Activated CD4-positive, alpha-beta memory T cell treated with anti-CD3 and anti-CD28 coated beads, Interleukin-2, amount 10 ng/mL, durations not matched to agents 7 days and 5 days (primary cell): ENCODE measurements around the gene ALDH16A1. TPM values are rescaled to one million over a fixed set of nuclear protein-coding genes. Genes with fewer than 3 reads are reported as not detected.
A peak's percentile ranks its signal among the peaks of the same experiment; 100 is the strongest.

ENCODE experiments used
- CTCF ChIA-PET: fragments of 350-600 bp; sonication (Branson Sonifier 250); formaldehyde crosslinking; loops from one replicate; lab custom pipeline; 2021; ENCODE audit warnings: antibody characterized with exemption, inconsistent platforms; lab: Charles Lee
- POLR2A ChIA-PET: fragments of 350-600 bp; sonication (Branson Sonifier 250); formaldehyde crosslinking; loops from one replicate; lab custom pipeline; 2021; ENCODE audit warnings: antibody characterized with exemption; lab: Charles Lee
- DNase-seq: peaks from one replicate; pipeline ENCODE4 v3.0.0-alpha.2; 2020
- H3K27ac Mint-ChIP-seq: one replicate; pipeline ENCODE4 v1.8.0; 2021; ENCODE audit warnings: mild to moderate bottlenecking, mixed read lengths
- H3K27me3 Mint-ChIP-seq: one replicate; pipeline ENCODE4 v1.8.0; 2021; ENCODE audit warnings: mixed read lengths
- H3K36me3 Mint-ChIP-seq: one replicate; pipeline ENCODE4 v1.8.0; 2021; ENCODE audit warnings: low read depth, mixed read lengths
- H3K4me1 Mint-ChIP-seq: one replicate; pipeline ENCODE4 v1.8.0; 2021; ENCODE audit warnings: mixed read lengths
- H3K4me3 Mint-ChIP-seq: one replicate; pipeline ENCODE4 v1.8.0; 2021; ENCODE audit warnings: mild to moderate bottlenecking, mixed read lengths
- H3K9me3 Mint-ChIP-seq: one replicate; pipeline ENCODE4 v1.8.0; 2021; ENCODE audit warnings: mixed read lengths
- total RNA-seq, 2 experiments: library from RNA; stranded (reverse); gene quantifications; one replicate each; pipeline ENCODE4 v1.2.3, GENCODE V29; 2021

The ALDH16A1 gene
- total RNA-seq, 2 experiments from 2014 or later: 34.1 to 36.6 TPM

DNA sequence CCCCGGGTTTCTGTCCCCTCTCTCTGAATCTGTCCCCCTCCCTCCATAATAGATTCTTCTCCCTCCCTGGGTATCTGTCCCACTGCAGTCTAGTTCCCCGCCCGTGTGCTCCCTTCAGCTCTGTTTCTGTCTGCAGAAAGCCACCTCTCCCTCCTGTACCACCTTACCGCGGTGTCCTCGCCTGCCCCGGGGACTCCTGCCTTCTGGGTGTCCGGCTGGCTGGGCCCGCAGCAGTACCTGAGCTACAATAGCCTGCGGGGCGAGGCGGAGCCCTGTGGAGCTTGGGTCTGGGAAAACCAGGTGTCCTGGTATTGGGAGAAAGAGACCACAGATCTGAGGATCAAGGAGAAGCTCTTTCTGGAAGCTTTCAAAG lies 60.7 kb downstream of the ALDH16A1 start:
- DNase-seq: no peak
- Mint-ChIP-seq H3K9me3 (no peaks in the 10 kb centered on the region), H3K4me1 (peaks cover 25% of the 10 kb centered on the region), H3K27me3 (no peaks in the 10 kb centered on the region), H3K27ac (no peak overlapping the region), H3K4me3 (peak overlapping the region; percentile 69), H3K36me3 (no peaks in the 10 kb centered on the region)
- ChIA-PET CTCF (interaction anchor here (2.2 to 3.1 kb wide), 2 partner anchors 33 to 57 kb away, joined by 14 to 17 read pairs; no protein-coding TSS in a partner anchor), POLR2A (interaction anchor here (0.8 to 1.7 kb wide), 3 partner anchors 11 to 55 kb away, joined by 3 to 5 read pairs (median 3); no protein-coding TSS in a partner anchor)

DNA sequence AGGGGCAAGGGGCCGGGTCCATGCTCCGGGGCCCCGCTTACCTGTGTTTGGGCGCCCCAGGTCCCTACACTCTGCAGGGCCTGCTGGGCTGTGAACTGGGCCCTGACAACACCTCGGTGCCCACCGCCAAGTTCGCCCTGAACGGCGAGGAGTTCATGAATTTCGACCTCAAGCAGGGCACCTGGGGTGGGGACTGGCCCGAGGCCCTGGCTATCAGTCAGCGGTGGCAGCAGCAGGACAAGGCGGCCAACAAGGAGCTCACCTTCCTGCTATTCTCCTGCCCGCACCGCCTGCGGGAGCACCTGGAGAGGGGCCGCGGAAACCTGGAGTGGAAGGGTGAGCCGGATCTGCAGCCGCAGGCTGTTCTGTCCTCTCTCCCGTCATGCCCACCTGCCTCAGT lies 61.1 kb downstream of the ALDH16A1 start:
- no peaks in the 10 kb centered on the region for H3K27me3 Mint-ChIP-seq
- ChIA-PET CTCF (interaction anchor here (2.2 to 3.1 kb wide), 2 partner anchors 33 to 56 kb away, joined by 14 to 17 read pairs; no protein-coding TSS in a partner anchor), POLR2A (interaction anchor here (0.8 to 1.7 kb wide), 2 partner anchors 11 to 55 kb away, joined by 3 to 5 read pairs; no protein-coding TSS in a partner anchor)
- no peaks in the 10 kb centered on the region for H3K9me3 Mint-ChIP-seq
- no peaks in the 10 kb centered on the region for H3K36me3 Mint-ChIP-seq
- peaks cover 25% of the 10 kb centered on the region for H3K4me1 Mint-ChIP-seq
- peak overlapping the region; percentile 69 for H3K4me3 Mint-ChIP-seq
- H3K27ac Mint-ChIP-seq: no peak overlapping the region
- no peak for DNase-seq

DNA sequence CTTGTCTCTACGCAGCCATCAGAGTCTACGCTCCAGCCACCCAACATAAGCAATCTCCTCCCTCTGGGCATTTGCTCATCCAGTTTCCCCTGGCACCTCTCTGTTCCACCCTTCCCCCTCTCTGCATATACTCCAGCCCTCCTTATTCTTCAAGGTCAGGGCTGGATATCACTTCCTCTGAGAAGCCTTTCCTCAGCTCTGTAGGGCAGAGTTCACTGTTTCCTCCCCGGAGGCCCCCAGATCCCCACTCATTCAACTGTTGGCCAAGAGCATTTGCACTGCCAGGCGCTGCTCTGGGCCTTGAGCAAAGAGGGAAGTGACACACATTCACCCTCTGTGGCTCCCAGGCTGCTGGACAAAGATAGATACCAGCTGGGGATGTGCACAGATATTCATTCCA lies 62.7 kb downstream of the ALDH16A1 start:
- POLR2A ChIA-PET: interaction anchor here (0.7 to 1.4 kb wide), 2 partner anchors 12 to 37 kb away, joined by 3 read pairs; partner anchors contain the start of gene RCN3
- Mint-ChIP-seq H3K9me3 (no peaks in the 10 kb centered on the region), H3K27me3 (no peaks in the 10 kb centered on the region), H3K4me1 (peaks cover 25% of the 10 kb centered on the region), H3K27ac (no peak overlapping the region), H3K36me3 (no peaks in the 10 kb centered on the region), H3K4me3 (no peak overlapping the region)
- CTCF ChIA-PET: interaction anchor here (0.7 to 1.5 kb wide), 4 partner anchors 10 to 55 kb away, joined by 3 to 11 read pairs (median 6); no protein-coding TSS in a partner anchor
- no peak for DNase-seq

DNA sequence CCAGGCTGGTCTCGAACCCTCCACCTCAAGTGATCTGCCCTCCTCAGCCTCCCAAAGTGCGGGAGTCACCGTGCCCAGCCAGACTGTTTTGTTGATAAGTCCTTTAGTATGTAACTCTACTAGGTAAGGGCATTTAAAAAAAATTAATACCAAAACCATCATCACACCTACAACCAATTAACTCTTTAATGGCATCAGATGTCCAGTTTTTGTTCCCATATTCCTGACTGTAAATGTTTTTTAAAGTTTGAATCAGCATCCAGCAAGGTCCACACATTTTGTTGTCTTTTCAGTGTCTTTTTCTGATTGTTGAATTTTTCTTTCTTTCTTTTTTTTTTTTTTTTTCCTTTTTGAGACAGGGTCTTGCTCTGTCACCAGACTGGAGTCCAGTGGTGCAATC lies 65.0 kb downstream of the ALDH16A1 start:
- CTCF ChIA-PET: no interaction called here
- Mint-ChIP-seq H3K36me3 (no peaks in the 10 kb centered on the region), H3K27ac (no peak overlapping the region), H3K4me1 (peaks cover 9% of the 10 kb centered on the region), H3K27me3 (no peaks in the 10 kb centered on the region), H3K4me3 (no peak overlapping the region), H3K9me3 (no peaks in the 10 kb centered on the region)
- POLR2A ChIA-PET: interaction anchor here (1.0 kb wide), 1 partner anchor 10 kb away, joined by 4 read pairs; the partner anchor contains the start of gene RCN3
- no peak for DNase-seq

Other genes starting within 250 kb of the ALDH16A1 start
- 1 to 10 TPM; 3.0 to 3.5 TPM for gene SLC6A16, start 128.0 kb upstream of the ALDH16A1 start, total RNA-seq
- gene CD37, start 117.8 kb upstream of the ALDH16A1 start, total RNA-seq: 100 to 1,000 TPM; 278 to 299 TPM
- not detected for gene TEAD2, start 90.8 kb upstream of the ALDH16A1 start, total RNA-seq
- gene DKKL1, start 89.3 kb upstream of the ALDH16A1 start, total RNA-seq: not detected
- gene KASH5, start 65.0 kb upstream of the ALDH16A1 start, total RNA-seq: under 1 TPM; 0.73 to 0.81 TPM
- not detected for gene PTH2, start 29.8 kb upstream of the ALDH16A1 start, total RNA-seq
- not detected for gene GFY, start 27.8 kb upstream of the ALDH16A1 start, total RNA-seq
- under 1 TPM; 0.30 to 0.43 TPM for gene SLC17A7, start 11.7 kb upstream of the ALDH16A1 start, total RNA-seq
- gene PIH1D1, start 1.4 kb upstream of the ALDH16A1 start, total RNA-seq: 100 to 1,000 TPM; 168 to 170 TPM
- 100 to 1,000 TPM; 187 to 197 TPM for gene FLT3LG, start 21.0 kb downstream of the ALDH16A1 start, total RNA-seq
- 1,000 to 10,000 TPM; 2,417 to 2,463 TPM for gene RPL13A, start 34.4 kb downstream of the ALDH16A1 start, total RNA-seq
- gene RPS11, start 43.2 kb downstream of the ALDH16A1 start, total RNA-seq: 1,000 to 10,000 TPM; 2,194 to 2,385 TPM
- gene FCGRT, start 59.4 kb downstream of the ALDH16A1 start, total RNA-seq: 10 to 100 TPM; 10.2 to 11.1 TPM
- 1 to 10 TPM; 1.8 to 2.0 TPM for gene RCN3, start 74.8 kb downstream of the ALDH16A1 start, total RNA-seq
- gene NOSIP, start 127.3 kb downstream of the ALDH16A1 start, total RNA-seq: 100 to 1,000 TPM; 162 to 163 TPM
- gene PRRG2, start 128.1 kb downstream of the ALDH16A1 start, total RNA-seq: 1 to 10 TPM; 1.0 to 1.1 TPM
- 10 to 100 TPM; 33.0 to 36.2 TPM for gene PRR12, start 138.0 kb downstream of the ALDH16A1 start, total RNA-seq
- 10 to 100 TPM; 17.8 to 18.1 TPM for gene RRAS, start 186.9 kb downstream of the ALDH16A1 start, total RNA-seq
- 10 to 100 TPM; 65.3 to 66.4 TPM for gene SCAF1, start 189.0 kb downstream of the ALDH16A1 start, total RNA-seq
- 100 to 1,000 TPM; 163 to 174 TPM for gene IRF3, start 212.6 kb downstream of the ALDH16A1 start, total RNA-seq
- 10 to 100 TPM; 71.2 to 74.3 TPM for gene BCL2L12, start 212.7 kb downstream of the ALDH16A1 start, total RNA-seq
- gene PRMT1, start 224.0 kb downstream of the ALDH16A1 start, total RNA-seq: 100 to 1,000 TPM; 103 to 108 TPM
- 1 to 10 TPM; 2.6 to 2.9 TPM for gene ADM5, start 236.4 kb downstream of the ALDH16A1 start, total RNA-seq
- 1 to 10 TPM; 1.9 to 2.9 TPM for gene CPT1C, start 237.9 kb downstream of the ALDH16A1 start, total RNA-seq